Bronchial epithelial cell (primary cell): ENCODE results near the gene AGBL2. TPM values are rescaled to one million over a fixed set of nuclear protein-coding genes. Genes with fewer than 3 reads are reported as not detected.
"Not testable (repeated sequence)": the region's sequence is repeated elsewhere in the genome, so short reads cannot be mapped to it uniquely, and the experiment has no call there.

Source experiments
- DNase-seq: peaks from one replicate; pipeline ENCODE4 v3.0.0-alpha.2; 2010; ENCODE audit warnings: low read depth
- FAIRE-seq: peaks from 2 replicates; lab custom pipeline; 2011; peaks lifted over from hg19 to GRCh38; lab: Jason Lieb, UNC
- H3K27me3 ChIP-seq: 2 replicates; pipeline ENCODE4 v1.5.1; 2011; ENCODE audit warnings: low read length; ENCODE audit not compliant: control insufficient read depth, insufficient read depth
- H3K36me3 ChIP-seq: 2 replicates; pipeline ENCODE4 v1.5.1; 2011; ENCODE audit warnings: low read length; ENCODE audit not compliant: control insufficient read depth, insufficient read depth
- H3K4me3 ChIP-seq: 2 replicates; pipeline ENCODE4 v1.5.1; 2011; ENCODE audit warnings: mild to moderate bottlenecking, low read depth, low read length, control low read depth
- total RNA-seq: library from RNA; depleted of rRNA; stranded (reverse); fragments of >200 nt; gene quantifications from 2 replicates; pipeline ENCODE4 v1.2.1, GENCODE V29; 2014
- TF ChIP-seq, protein P1 (sequence below): IDR thresholded peaks from 2 replicates; pipeline ENCODE4 v1.5.1; 2011; ENCODE audit warnings: mild to moderate bottlenecking, moderate library complexity, low read length, control low read depth, inconsistent platforms; ENCODE audit not compliant: insufficient read depth, severe bottlenecking

The AGBL2 gene
- total RNA-seq, 1 donor from 2014 or later, result 1.1 TPM

DNA sequence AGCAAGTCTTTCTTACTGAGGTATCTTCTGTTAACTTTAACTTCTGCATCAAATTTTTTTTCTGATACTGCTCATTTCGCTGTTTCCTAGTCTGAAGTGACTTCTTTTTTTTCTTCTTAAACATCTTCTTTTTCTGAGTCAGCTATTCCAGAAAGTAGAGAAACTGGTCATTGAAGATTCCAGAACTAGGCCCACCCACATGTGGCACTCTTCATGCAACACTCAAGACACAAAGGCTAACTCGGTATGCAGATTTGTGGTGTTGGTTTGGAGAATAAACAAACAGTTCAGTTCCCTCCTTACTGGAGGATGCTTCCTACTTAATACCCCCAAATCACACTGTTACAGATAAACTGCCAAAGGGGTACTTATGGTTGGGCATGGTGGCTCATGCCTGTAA, 47.6 kb downstream of the AGBL2 start:
- DNase-seq, result peak; percentile 27
- TF ChIP-seq, protein P1, sequence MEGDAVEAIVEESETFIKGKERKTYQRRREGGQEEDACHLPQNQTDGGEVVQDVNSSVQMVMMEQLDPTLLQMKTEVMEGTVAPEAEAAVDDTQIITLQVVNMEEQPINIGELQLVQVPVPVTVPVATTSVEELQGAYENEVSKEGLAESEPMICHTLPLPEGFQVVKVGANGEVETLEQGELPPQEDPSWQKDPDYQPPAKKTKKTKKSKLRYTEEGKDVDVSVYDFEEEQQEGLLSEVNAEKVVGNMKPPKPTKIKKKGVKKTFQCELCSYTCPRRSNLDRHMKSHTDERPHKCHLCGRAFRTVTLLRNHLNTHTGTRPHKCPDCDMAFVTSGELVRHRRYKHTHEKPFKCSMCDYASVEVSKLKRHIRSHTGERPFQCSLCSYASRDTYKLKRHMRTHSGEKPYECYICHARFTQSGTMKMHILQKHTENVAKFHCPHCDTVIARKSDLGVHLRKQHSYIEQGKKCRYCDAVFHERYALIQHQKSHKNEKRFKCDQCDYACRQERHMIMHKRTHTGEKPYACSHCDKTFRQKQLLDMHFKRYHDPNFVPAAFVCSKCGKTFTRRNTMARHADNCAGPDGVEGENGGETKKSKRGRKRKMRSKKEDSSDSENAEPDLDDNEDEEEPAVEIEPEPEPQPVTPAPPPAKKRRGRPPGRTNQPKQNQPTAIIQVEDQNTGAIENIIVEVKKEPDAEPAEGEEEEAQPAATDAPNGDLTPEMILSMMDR, result no peak
- Histone ChIP-seq H3K27me3 (no peaks in the 10 kb centered on the region), H3K4me3 (no peak overlapping the region), H3K36me3 (no peaks in the 10 kb centered on the region)
- FAIRE-seq, result no peak

- no peak overlapping the region for H3K4me3 ChIP-seq
- DNase-seq (no peak), FAIRE-seq (no peak)
- TF ChIP-seq, protein P1, result no peak
- no peaks in the 10 kb centered on the region for H3K27me3 ChIP-seq
- no peaks in the 10 kb centered on the region for H3K36me3 ChIP-seq
These were observed 48.0 kb downstream of the AGBL2 start for GRCh38 chr11:47667135-47667534.

DNA sequence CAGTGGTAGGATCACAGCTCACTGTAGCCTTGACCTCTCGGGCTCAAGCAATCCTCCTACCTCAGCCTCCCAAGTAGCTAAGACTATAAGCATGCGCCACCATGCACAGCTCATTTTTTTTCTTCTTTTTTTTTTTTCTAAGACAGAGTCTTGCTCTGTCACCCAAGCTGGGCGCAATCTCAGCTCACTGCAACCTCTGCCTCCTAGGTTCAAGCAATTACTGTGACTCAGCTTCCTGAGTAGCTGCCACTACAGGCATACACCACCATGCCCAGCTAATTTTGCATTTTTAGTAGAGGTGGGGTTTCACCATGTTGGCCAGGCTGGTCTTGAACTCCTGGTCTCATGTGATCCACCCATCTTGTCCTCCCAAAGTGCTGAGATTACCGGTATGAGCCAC, 50.2 kb downstream of the AGBL2 start:
- not testable (repeated sequence) for FAIRE-seq, H3K4me3 ChIP-seq, H3K27me3 ChIP-seq, H3K36me3 ChIP-seq
- DNase-seq, result peak; percentile 70

- DNase-seq (no peak), FAIRE-seq (no peak)
- Histone ChIP-seq H3K27me3 (no peaks in the 10 kb centered on the region), H3K36me3 (no peaks in the 10 kb centered on the region), H3K4me3 (no peak overlapping the region)
- TF ChIP-seq, protein P1, result no peak
These were observed 53.9 kb downstream of the AGBL2 start for GRCh38 chr11:47661245-47661644.

DNA sequence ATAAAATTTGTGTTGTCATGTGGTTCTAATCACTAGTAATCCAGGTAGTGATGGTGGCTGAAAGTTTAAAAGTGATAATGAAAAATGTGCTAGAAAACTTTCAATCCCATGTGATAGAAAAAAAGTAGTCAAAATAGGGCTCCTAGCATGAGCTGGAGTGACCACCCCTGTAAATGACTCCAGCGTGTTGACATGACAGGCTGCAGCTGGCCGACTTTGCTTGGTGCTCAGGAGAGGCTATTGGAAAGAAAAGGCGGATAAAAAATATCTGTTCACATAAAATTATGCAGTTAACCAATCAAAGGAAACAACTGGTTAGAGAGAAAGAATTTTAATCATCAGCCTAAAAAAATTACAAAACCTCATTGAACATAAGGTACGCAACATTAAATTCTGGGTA, 55.9 kb downstream of the AGBL2 start:
- Histone ChIP-seq H3K27me3 (no peaks in the 10 kb centered on the region), H3K36me3 (no peaks in the 10 kb centered on the region), H3K4me3 (no peak overlapping the region)
- FAIRE-seq (no peak), DNase-seq (no peak)
- TF ChIP-seq, protein P1, result no peak

- DNase-seq, result no peak
- no peaks in the 10 kb centered on the region for H3K36me3 ChIP-seq
- no peak for FAIRE-seq
- H3K27me3 ChIP-seq, result no peaks in the 10 kb centered on the region
- TF ChIP-seq, protein P1, result no peak
- H3K4me3 ChIP-seq, result no peak overlapping the region
These were observed 58.8 kb downstream of the AGBL2 start for GRCh38 chr11:47656260-47656885.
